Urothelium cell line (cell line): ENCODE measurements around the gene STAT1.

Source experiments
- DNase-seq: peaks from one replicate; pipeline ENCODE4 v3.0.0; 2011; ENCODE audit warnings: low spot score, mixed read lengths
- FAIRE-seq: peaks from 2 replicates; lab custom pipeline; 2011; peaks lifted over from hg19 to GRCh38; lab: Jason Lieb, UNC

Gene STAT1

GRCh38 chr2:190927301-190927700 lies 86.7 kb downstream of the STAT1 start:
- no peak for FAIRE-seq
- no peak for DNase-seq

- DNase-seq (no peak), FAIRE-seq (no peak)
Measured at GRCh38 chr2:190922376-190922775, 91.6 kb downstream of the STAT1 start.

GRCh38 chr2:190920085-190920484 lies 93.9 kb downstream of the STAT1 start:
- DNase-seq: no peak
- no peak for FAIRE-seq
